ENCODE measurements around the gene SGCA.

Gene SGCA

DNA sequence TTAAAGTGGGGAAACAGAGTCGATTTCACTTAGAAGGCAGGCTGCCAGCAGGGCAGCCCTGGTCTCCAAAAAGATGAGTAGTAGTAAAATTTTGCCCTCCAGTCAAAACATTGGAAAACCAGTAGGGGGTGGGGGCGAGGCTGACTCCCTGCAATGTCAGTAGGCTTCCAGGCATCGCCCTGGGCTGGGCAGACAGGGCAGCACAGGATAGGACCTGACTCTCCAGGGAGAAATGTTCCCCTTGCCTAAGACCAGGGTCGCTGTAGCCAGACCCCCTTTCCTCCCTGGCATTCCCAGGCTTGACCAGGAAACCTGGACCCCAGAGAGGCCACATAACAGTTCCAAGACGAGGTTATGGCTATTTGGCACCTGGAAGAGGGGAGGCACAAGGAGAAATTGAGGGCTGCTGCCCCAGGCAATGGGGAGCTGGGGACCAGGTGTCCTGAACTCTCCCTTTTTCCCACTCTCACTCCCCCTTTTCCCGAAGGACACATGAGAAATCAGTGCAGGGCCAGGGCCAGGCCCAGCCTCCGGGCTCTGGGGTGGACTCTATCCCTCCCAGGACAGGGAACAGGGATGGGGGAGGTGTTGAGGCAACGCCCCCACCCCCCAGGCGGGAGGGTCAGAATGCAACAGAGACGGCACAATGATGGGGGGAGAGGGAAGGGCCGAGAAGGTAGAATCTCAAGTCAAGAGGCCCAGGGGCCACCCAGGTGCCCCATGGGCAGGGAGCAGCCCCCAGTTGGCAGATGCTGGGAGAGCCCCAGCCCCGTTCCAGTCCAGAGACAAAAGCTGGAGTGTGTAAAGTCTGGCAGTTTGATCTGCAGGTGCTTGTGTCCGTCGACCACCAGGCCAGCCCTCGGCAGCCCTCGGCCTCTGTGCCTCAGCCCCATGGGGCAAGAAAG is 31.3 kb upstream of the SGCA start:
- DNase-seq (ENCODE audit: low read depth in 2 of 2): no peak

DNA sequence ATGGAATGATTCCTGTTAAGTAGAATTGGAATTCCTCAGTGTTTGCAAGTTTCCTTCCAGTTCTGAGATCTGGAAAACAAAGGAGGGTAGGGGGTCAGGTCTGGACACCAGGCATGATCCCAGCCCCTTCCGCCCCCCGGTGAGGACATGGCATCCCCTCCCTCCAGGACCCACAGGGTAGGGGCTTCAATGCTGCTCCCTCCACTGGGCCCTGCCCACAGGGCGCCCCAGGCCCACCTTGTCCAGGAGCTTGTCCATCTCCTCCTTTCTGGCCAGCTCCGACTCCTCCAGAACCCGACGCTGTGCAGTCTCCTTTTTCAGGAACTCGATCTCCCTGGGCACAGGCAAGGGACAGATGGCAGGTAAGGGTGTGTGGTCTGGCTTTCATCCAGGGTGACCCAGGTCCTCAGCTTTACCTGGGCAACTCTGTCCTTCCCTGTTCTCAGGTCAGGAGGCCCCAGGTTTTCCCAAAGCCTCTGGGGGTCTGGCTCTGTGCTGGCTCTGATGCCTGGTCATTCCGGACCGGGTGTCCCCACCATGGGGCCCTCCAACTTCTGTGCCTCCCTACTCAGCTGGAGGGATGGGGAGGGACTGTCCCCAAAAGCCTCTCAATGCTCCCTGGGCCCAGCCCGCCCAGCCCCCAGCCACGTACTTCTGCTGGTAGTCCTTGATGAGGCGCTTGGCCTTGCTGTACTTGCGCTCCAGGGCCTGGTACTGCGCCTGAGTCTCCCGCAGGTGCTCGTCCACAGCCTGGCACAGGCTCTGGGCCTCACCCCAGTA is 30.3 kb upstream of the SGCA start:
- no peak for DNase-seq (ENCODE audit: low read depth in 2 of 2)

DNA sequence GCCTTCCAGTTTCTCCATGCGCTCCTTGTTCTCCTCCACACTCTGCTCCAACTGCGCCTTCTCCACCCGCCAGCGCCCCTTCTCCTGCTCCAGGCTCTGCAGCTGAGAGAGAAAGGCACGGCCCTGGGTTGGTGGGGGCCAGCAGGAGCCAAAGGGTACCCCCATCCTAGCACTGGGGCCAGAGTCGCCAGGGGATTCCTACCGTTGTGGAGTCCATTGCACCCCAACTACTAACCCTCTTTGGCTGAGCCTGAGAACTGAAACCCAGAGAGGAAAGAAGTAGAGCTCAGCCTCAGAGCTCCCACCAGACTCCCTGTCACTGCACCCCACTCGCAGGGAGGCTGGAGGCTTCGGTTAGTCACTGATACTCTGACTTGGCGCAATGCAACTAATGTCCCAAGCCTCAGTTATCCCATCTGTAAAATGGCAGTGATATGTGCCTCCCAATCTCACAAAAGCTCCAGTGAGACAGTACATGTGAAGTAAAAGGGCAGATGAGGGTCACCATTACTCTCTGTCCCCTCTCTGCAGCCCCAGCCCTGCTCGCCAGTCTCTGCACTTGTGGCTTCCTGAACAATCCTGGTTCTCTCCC is 29.6 kb upstream of the SGCA start:
- DNase-seq (ENCODE audit: low read depth in 2 of 2): no peak

DNA sequence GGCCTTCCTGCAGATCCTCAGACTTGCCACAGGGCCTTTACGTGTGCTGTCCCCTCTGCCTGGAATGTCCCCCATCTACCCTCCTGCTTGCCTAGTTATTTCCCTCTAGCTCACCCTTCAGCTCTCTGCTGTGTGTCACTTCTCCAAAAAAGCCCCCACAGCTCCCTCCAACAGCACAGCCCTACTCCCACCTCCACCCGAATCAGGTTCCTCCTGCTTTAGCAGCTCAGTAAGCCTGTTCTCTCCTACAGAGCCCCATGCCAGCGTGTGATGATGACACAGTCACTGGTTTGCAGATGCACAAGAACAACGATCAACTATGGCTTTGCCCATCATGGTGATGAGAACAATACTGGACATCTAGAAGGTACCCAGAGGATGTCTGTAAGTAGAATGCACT is 28.8 kb upstream of the SGCA start:
- DNase-seq (ENCODE audit: low read depth in 2 of 2): no peak

DNA sequence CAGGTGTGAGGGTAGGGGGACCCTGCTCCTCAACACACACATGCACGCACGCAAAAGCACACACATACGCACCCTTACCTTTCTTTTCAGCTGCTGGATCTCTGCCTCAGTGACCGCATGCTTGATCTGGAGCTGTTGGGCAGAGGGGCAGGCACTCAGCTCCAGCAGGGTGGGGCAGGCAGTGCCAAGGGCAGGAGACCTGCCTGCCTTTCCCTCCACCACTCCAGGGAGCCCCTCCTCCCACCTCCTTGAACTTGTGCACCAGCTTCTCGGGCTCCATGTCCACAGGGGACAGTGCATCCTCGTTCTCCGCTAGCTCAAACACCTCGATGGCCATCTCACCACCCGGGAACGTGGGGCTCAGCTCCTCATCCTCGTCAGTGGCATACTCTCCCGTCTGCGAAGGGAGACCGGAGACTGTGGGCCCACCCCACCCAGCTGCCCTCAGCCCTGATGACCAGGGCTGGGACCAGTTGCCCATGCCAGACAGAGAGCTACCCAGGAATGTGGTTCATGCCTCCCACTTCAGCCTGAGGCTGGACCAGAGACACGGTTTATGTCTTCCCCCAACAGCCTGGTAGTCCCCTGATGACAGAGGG is 26.5 kb upstream of the SGCA start:
- no peak for DNase-seq (ENCODE audit: low read depth in 2 of 2)

DNA sequence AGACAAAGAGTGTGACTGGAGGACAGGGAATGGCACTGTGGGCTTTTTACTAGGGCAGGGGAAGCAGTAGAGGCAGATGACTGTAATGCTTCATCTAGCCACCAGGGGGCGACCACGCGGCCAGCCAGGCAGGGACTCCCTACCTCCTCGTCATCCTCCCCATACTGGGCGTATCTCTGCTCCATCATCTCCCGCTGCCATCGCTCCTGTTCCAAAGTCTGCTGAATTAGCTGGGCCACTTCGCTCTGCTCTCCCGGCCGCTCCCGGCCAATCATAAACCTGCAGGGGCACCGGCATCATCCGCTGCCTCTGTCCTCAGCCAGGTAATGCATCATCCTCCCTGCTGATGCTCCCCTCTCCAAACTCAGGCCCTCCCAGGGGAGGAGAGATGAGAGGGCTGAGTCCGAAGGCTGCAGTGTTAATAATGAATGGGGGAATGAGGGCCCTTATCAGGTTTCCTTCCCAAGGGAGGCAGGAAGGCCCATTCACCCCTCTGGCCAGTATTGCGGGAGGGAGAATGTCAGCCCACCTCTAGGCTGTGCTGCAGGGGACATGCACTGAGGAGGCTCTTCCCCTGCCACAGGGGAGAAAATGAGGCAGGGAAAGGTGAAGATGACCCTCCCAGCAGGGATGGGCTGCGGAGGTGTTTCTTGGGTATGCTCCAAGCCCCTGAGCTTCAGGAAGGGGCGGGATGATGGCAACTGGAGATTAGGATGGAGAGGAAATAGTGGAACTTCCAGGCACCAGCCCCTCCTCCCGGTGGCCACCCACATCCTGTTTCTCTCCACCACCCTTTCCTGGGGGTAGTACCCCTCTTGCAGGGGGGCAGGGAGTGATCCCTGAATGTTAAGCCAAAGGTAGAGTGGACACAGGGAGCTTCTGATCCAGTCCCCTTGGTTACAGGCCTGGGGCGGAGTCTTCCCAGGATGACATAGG is 25.6 kb upstream of the SGCA start:
- DNase-seq (ENCODE audit: low read depth in 2 of 2): peak; percentile 65 to 67

DNA sequence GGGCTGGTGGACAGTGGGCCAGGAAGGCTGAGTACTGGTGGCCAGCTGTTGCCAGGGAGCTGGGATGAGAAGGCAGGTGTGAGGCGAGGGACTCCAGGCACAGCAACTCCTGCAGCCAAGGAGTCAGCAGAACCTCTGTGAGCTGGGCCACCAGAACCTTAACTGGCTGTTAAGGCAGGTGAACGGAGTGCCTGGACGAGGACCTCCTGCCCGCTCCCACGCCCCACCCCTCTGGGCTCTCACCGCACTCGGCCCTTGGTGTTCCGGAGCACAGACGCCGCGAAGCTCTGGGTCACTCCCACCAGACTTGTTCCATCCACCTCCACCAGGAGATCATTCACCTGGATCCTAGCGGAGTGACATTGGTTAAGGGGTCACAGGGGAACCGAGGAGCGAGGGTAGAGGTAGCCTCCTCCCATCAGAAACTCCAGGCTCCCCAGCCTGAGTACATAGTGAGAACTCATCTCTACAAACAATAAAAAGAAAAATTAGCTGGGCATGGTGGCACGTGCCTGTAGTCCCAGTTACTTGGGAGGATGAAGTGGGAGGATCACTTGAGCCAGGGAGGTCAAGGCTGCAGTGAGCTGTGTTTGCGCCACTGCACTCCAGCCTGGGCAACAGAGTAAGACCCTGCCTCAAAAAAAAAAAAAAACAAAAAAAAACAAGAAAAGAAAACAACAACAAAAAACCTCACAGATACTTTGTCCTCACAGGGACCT is 24.6 kb upstream of the SGCA start:
- DNase-seq (ENCODE audit: low read depth in 2 of 2): no peak

DNA sequence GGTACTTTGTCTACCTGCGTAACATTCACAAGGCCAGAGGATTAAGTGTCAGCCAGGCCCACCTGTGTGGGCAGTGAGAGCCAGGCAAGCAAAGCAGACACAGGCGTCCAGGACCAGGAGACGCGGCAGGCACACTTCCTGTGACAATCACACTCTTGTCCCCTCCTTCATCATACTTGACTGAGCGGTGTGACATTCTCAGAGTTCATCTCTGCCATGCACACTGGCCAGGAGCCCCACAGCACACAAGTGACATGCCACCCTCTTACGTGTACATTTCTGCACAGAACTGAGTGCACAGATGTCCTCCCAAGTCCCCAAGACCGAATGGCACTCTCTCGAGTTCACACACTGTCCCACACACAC is 24.1 kb upstream of the SGCA start:
- DNase-seq (ENCODE audit: low read depth in 2 of 2): no peak

DNA sequence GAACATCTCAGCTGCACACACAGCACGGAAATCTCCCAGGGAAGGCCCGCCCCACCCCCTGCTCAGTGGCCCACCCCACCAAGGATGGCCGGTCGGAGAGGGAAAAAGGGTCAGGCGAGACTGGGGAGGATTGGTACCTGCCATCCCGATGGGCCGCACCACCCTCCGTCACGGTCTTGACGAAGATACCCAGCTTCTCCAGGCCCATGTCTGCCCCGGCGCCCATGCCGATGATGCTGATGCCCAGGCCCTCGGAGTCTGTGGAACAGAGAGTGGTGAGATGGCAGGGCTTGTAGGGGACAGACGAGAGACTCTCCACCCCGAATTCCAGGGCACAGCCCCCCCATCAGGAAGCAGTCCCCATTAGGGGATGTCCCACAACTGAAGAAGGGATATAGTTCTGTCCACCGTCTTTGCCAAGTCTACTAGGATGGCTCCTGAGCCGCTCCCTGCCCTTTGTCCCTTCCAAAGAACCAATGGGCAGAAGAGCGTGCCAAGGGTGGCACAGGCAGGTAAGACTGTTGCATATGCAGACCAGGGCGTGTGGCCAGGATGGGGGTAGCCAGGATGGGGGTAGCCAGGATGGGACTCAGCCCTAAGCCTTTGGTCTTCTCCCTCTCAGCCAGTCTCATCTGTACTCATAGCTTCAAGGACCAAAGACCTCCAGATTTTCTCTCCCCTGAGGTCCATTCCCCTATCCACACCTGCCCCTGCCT is 22.2 kb upstream of the SGCA start:
- no peak for DNase-seq (ENCODE audit: low read depth in 2 of 2)

DNA sequence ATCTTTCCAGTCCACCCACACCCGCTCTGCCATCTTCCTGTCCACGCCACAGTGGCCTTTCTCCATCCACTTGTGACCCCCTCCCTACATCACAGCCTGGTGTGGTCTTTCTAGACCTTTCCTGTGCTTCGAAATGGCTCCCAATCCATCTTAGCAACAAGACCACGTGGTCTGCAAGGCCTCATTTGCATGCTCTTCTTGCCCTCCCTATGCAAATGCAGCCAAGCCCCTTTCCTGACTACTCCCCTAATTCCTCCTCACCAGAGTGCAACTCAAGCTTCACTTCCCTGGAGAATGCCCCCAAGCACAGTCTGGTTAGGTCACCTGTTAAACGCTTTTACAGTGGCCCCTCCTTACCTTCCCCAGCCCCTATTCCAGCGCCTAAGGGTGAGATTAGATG is 21.4 kb upstream of the SGCA start:
- DNase-seq (ENCODE audit: low read depth in 2 of 2): no peak

DNA sequence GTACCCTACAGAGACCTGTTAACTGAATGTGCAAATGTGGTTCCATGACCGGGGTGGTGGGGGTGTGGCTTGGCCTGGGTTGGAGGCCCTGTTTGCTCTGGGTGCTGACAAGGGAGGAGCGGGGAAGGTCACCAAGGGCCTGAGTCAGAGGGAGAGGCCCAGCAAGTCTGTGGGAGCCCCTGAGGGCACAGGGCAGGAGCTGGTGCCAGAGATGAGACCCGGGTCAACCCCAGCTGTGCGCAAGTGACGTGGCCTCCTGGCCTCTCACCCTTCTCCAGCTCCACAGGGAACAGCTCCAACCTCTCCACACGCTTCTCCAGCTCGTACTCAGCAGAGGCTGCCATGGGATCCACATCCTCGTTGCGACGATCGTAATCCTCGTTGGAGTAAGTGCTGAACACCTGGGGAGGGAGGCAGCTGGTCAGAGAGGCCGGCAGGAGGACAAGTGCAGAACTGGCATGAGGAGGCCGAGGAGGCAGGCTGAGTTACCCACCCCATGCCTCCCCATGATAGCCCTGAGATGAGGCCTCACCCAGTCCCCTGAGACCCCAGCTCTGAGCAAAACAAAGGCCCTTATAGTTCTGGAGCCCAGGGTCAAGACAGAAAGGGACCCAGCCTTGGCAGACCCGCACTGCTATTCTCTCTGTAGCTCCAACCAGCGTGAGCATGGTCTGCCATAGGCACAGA is 20.8 kb upstream of the SGCA start:
- DNase-seq (ENCODE audit: low read depth in 2 of 2): no peak

DNA sequence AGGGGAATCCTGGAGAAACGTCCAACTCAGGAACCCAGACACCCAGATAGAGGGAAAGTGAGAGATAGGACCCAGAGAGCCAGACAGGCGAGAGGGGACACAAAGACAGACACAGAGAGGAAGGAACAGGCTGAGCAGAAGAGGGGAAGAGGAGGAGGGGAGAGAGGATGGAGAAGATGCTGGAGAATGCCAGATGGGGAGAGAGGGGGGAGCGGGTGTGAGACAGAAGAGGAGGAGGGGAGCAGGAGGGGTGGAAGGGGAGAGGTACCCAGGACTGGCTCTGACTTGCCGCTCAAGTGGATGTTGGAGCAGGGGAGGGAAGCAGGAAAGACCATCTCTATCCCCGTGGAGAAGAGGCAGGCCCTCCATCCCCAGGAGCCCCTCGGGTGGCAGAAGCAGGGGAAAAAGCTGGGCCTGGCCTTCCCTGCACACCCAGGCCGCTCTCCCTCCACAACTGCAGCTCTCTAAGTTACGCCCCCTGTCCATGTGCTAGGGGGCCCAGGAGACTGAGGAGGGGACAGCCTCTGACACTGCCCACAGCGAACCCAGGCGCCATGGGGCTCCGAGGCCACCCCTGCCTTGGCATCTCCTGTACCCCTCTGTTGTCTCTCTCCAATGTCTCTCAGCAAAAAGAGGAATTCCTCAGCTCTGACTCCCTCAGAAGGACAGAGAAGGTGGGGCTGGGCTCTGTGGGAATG is 20.1 kb upstream of the SGCA start:
- DNase-seq (ENCODE audit: low read depth in 2 of 2): no peak

DNA sequence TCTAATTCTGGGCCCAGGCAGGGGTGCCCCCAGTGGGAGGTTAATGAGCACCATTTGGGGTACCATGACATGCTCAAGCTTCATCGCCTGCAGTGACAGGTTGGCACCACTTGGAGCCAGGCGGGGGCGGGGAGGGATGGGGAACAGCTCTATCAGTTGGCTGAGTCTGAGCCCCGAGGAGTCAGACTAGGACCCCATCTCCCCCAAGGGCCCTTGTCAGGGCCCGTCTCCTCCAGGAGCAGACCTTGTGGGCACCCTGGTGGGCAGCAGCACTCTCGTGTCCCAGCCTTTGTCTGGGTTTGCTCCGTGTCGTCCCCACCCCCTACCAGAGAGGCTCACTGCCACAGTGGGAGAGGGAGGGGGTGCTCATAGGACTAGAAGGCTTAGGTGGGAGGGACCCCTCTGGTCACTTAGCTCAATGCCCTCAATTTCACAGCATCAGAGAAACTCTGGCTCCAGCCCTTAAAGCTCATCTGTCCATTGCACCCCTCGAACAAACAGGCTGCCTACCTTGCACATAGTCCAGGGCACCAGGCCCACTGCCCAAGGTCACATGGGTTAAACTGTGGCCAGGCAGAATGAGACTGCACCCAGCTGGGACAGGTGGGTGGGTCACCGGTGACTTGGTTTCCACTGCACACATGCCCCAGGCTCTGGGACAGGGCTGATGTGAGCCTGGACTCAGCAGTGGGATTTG is 19.4 kb upstream of the SGCA start:
- DNase-seq (ENCODE audit: low read depth in 2 of 2): no peak

DNA sequence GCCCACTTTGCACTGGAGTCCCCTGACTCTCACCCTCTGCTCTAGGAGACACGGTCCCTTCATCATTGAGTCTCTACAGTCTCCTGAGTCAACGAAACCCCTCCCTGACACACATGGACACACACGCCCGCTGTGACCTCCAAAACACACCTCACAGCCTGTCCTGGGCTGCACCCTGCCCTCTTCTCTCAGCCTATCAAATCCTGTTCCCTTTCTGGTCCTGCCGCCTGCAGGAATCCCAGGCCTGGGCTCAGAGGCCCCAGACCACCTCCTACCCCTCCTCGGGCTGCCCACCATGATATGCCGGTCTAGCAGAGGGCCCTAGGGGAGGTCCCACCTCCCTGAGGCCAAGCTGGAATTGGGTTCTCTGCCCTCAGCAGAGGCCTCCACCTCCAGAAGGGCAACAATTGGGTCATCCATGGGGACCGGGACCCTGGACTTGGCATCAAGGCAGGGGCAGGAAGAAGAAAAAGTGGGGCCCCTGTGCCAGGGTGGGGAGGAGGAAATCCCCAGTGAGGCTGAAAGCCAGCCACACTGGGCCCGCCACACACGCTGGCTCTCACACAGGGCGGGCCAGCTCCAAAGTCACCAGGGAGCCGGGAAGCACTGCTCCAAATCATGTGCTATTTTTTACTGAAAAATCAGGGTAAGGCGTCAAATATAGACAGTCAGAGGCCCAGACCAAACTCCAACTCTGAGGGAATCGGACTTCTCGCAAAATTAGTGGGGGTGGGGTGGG is 18.7 kb upstream of the SGCA start:
- no peak for DNase-seq (ENCODE audit: low read depth in 2 of 2)

DNA sequence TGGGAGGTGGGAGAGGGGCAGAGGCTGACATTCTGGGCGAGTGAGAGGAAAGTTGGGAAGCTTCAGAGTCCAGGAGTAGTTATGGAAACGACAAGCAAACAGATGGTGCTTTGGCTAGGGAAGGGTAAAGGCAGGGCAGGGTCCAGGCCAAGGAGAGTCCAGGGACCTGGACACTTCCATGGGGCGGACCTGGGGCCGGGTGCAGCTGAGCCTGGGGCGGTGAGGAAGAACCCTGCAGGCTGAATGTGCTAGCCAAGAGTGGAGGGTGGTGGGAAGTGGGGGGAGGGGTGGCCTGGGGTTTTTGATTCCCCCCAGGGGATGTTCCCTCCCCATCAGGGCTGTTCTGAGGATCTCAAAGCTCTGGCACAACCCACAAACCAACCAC is 18.0 kb upstream of the SGCA start:
- no peak for DNase-seq (ENCODE audit: low read depth in 2 of 2)

DNA sequence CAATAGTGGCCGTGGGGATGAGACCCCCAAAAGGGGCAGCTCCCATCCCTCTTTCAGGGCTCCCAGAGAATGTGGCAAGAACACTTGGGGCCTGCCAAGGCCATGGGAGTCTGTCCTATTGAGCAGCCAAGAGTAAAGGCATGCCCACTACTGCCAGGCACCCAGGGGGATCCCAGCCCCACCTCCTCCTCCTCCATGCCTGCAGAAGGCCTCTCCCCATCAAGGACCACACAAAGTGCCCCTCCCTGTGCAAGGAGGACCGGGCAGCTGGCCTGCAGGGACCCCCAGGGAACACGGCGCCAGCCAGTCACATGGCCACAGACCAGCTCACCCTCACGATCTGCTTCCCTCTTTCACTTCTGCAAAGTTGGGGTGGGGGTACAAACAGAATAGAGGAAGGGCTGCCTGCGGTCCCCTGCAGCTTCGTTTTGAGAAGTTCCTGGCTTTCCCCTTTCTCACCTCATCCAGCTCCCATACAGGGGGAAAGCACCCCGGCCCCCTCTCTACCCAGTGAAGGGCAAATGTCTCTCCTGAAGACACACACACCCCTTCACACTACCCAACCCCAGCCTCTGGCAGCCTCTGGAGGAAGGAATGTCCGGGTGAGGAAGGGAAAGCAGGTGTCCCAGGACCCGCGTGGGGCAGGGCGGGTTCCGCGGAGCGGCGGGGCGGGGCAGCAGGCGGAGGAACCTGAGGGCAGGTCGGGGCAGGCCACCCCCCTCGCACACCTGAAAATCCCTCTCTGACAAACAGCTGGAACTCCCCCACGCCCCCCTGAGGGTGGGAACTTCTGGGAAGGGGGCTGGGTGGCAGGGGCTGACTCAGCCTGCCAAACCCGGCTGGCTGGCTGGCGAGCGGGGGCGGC is 17.3 kb upstream of the SGCA start:
- peak; percentile 71 to 74 for DNase-seq (ENCODE audit: low read depth in 2 of 2)

DNA sequence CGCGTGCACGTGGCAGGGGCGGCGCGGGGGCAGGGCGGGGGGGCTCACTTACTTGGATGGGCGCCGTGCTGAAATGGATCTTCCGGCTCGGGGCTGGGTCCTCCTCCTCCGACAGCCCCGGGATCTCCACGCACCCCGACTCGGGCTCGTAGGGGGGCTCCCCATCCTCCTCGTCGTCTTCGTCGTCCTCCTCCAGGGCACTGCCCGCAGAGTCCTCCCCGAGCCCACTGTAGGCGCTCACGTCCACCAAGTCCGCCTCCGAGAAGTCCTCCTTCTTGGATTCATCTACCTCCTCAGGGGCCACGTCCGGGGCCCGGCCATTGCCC is 16.8 kb upstream of the SGCA start:
- DNase-seq (ENCODE audit: low read depth in 2 of 2): no peak

Measured in stimulated activated CD8-positive, alpha-beta memory T cell treated with anti-CD3 and anti-CD28 coated beads, Interleukin-15, amount 100 ng/mL, for 48 hours (primary cell).